GM21390 (cell line): ENCODE measurements around the gene ATG9B.

ENCODE experiments used
- ATAC-seq: cut with Tn5 transposase; IDR thresholded peaks from one replicate; pipeline ENCODE4 v1.9.1; 2021; ENCODE audit not compliant: unreplicated experiment

The ATG9B gene

DNA sequence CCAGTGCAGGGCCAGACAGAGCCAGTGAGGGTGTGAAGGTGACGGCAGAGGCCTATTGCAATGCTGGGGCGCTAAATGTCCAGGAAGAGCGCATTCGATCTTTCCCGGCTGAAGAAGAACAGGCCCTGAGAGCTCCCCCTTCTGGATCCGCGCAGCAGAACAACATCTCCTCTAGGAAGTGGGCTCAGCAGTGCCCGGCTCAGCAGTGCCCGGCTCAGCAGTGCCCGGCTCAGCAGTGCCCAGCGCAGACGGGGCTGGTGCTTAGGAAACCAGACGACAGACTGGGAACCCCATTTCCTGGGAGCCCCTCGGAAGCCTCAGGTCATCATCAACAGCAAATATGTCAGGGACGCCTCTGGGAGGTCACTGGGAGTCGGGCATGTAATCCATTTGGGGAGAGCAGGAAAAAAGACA, 38.2 kb downstream of the ATG9B start:
- no peak for ATAC-seq

DNA sequence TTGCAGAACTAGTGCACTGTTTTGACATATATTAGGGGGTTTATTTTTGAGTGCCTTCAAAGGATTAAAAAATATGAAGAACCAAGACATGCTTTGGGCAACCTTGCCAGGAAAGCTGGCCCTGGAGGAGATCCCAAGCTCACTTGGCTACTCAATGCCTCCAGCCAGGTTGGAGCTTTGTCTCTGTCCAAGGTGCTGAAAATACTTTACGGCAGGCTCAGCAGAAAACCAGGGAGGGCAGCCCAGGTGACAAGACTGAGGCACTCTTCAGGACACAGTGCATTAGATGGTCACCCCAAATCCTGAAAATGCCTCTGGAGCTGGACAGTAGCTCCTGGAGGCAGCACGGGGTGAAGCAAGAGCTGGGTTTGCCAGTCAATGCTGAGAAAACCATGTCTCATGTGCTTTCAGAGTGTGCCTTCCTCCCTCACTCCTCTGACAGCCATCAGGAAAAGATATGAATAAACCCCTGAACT, 40.4 kb downstream of the ATG9B start:
- no peak for ATAC-seq

- ATAC-seq, result no peak
These were observed 41.9 kb downstream of the ATG9B start for GRCh38 chr7:150982351-150982750.

DNA sequence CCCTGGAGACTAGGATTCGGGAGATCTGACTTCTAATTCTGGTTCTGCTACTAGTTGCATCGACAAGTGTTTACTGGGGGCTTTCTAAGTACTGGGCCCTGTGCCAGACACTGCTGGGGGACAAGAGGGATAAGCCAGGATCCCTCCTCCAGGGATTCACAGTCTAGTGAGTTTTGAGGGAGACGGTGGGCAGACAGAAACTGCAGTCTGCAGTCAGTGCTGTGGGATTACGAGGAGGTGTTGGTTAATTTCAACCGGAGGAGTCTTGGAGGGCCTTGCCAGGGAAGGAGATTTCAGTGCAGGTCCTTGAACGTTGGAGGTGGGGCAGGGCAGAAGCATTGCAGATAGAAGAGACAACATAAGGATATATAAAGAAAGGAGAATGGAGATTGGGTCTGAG, 42.6 kb downstream of the ATG9B start:
- ATAC-seq, result no peak

DNA sequence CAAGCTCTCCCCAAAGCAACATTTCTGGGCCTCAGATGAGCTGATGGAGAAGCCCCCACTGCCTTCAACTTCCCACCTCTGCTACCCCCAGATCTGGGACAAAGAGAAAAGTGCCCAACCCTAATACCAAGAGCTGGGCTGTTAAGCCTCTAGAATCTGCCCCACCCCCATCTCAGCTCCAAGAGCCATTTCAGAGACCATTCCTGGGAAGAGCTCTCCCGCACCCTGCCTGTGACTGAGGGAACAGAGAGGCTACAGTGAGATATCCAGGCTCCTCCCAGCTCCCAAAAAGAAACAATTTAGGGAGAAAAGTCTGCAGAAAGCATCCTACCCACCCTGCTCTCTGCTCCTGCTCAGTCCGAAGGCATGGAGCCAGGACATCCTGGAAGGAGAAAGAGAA, 43.6 kb downstream of the ATG9B start:
- ATAC-seq, result no peak

DNA sequence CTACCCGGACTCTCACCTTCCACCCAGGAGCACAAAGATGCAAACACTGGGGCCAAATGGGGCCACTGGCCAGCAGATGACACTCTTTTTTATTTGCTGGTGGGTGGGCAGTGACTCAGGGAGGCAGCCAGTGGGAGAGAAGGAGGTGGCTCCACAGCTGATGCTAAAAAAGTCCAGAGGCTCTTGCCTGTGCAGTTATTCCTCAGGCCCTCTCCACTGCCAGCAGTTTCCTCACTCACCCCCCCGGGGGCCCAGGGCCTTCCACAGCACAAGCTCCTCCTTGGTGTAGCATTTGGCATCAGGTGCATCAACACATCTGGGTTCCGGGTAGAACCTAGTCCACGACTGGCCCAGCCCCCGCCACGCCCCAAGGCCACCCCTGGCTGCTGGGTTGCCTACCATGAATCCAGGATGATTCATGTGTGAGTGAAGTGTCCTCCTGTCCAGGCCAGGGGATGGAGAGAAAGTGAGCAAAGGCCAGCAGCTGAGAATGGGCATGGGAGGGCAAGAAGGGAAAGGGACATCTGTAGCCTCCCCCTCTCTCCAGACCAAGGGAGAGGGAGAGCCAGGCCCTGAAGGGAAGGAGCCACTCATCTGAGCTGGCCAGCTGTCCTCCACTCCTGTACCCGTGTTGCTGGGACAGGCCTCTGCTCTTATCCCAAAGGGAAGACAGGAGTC, 44.4 kb downstream of the ATG9B start:
- no peak for ATAC-seq

DNA sequence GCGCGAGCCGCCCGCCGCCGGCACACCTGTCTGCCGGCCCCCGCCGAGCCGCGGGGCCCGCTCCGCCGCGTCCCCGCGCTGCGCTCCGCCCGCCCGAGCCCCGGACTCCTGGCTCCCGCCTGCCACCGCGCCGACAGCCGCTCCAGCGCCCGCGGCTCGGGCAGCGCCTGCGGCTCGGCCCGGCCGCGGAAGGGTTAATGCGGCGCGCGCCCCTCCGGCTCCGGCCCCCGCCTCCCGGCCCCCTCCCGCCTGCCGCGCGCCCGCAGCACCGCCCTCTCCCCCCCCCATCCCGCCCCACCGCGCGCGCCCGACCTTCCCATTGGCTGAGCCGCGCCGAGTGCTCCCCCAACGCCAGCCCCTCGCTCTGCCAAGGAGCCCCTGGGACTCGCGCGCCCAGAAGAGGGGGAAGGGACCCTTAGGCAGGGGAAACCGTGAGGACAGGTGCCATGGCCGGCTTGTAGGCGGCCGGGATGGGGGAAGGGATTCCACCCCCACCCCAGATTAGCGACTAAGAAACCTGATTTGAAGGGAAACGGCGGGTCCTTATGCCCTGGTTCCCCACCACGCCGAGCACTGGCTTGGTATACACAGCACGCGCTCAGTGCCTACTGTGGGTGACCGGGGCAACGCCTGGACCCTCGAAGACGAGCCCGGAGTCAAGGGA, 46.0 kb downstream of the ATG9B start, which contains the start of gene KCNH2:
Gene KCNH2, minus strand, starts transcription at position 196 of the 664 bp plus-strand sequence. CDS start 408 bp downstream, outside the sequence.
- ATAC-seq, result no peak

GRCh38 chr7:150977382-150978125, 46.7 kb downstream of the ATG9B start:
- no peak for ATAC-seq

GRCh38 chr7:150976529-150977381, 47.5 kb downstream of the ATG9B start:
- no peak for ATAC-seq

DNA sequence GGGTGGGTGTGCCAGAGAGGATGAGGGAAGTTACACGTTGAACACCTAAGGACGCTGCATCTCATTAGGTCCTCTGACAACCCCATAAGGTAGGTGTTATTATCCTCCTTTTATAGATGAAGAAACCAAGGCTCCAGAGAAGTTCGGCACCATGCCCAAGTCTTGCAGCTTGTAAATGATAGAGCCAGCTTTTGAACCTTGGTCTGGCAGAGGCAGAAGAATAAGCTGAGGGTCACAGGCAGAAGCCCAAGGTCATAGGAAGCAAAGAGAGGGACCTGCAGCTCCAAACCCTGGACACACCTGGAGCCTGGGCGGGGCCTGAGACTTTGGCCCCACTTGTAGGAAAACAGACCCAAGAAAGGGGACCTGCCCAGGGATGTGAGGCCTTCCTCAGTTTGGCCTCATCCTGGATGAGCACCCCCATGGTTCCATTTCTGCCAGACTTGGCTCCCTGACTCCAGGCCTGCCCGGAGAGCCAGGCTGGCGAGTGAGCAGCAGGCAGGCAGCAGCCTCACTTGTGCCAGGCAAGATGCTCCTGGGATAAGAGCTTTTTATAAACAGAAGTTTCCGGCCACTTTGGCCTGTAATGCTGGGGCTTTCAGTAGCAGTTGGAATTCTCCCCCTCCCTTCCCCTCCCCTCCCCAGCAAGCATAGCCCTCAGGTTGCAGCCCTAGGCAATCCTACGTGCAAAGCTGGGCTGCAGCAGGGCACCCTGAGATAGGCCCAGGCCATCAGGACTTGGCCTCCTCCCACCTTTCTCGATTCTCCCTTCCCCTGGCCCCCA, 48.6 kb downstream of the ATG9B start:
- ATAC-seq, result no peak

GRCh38 chr7:150974468-150975391, 49.6 kb downstream of the ATG9B start:
- ATAC-seq, result peak; percentile 64

DNA sequence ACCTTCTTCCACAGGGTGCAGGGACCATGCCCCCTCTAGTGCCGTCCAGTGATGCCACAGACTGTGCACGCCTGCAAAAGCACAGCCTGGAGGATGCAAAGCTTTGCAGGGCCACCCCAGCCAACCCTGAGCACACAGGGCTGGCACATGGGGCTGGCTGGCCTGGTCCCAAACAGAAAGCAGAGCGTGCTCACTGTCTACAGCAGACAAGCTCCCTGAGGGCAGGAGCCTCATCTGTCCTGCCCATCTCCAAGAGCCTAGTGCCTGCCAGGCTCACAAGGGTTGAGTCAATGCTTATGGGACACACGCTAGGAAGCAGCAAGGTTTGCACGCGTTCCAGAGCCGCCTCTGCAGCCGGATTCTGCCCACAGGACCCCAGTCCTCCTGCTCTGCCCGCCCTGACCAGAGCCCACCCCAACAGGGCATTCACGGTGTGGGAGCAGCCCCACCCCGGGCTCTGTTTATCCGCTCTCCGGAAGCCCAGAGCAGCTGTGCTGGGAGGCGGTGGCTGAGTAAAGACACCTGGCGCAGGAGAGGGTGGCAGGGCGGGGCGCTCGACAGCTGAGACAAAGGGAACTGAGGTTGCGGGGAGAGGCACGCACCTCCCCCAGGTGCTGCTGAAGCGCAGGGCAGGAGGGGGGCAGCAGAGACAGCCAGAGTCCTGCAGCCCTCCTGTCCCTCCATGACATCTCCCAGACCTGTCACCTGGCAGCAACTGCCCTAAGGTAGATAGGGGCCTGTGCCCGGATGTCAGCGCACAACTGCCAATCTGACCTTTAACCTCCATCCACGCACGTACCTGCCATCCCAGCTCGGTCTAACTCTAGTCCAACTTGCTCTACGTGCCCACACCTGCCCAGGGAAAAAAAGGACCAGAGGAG, 50.5 kb downstream of the ATG9B start:
- ATAC-seq, result no peak

GRCh38 chr7:150972741-150973140, 51.6 kb downstream of the ATG9B start:
- no peak for ATAC-seq

DNA sequence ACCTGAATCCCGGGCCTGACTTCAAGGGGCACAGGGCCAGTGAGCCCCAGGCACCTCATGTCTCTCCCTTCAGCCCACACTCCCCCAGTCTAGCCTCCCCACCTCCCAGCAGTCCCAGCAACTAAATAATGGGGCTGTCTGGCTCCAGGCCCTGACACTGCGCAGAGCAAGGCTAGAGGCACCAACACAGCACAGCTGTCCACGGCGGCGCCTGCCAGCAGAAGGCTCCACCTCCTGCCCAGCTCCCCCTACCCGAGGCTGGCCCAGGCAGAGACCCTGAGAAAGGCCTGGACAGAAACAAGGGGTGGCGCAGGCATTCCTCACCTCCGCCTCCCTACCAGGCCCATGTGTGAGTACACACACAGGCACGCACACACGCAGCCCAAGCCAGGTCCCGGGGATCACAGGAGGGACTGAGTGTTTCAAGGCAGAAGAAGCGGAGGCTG, 52.2 kb downstream of the ATG9B start:
- ATAC-seq, result no peak

GRCh38 chr7:150971242-150972022, 52.9 kb downstream of the ATG9B start:
- ATAC-seq, result no peak

- no peak for ATAC-seq
These were observed 53.9 kb downstream of the ATG9B start for GRCh38 chr7:150970424-150970823.

DNA sequence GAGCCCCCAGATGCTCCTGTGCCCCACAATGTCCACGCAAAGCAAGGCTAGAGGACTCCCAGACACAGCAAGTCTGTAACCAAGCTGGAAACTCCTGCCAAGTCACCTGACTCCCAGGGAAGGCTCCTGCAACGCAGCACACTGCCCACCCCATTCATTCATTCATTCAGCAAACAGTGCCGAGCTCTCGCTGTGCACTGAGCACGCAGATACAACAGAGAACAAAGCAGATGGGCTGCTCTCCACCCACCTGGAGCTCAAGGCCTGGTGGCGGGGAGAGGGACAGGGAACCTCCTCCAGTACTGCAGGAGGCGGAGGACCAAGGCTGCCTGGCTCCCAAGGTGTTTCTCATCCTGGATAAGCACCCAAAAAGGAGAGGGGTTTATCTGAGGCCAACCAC, 54.8 kb downstream of the ATG9B start:
- ATAC-seq, result no peak
